T-helper 2 cell treated with Interferon-gamma antibody and Interleukin-4, amounts not matched to agents 5 μg/mL and 100 μg/mL, for 36 hours (primary cell): Measurements from ENCODE around the gene PCSK5.

Source experiments
- DNase-seq: peaks from one replicate; pipeline ENCODE4 v3.0.0; 2021; ENCODE audit warnings: low spot score
- H3K27ac Mint-ChIP-seq: one replicate; pipeline ENCODE4 v1.8.0; 2021; ENCODE audit warnings: mild to moderate bottlenecking, mixed read lengths
- H3K27me3 Mint-ChIP-seq: one replicate; pipeline ENCODE4 v1.8.0; 2021; ENCODE audit warnings: low read depth, mixed read lengths
- H3K36me3 Mint-ChIP-seq: one replicate; pipeline ENCODE4 v1.8.0; 2021; ENCODE audit warnings: low read depth, mixed read lengths
- H3K4me1 Mint-ChIP-seq: one replicate; pipeline ENCODE4 v1.8.0; 2021; ENCODE audit warnings: low read depth, mixed read lengths
- H3K4me3 Mint-ChIP-seq: one replicate; pipeline ENCODE4 v1.8.0; 2022; ENCODE audit warnings: mild to moderate bottlenecking, moderate library complexity, mixed read lengths
- H3K9me3 Mint-ChIP-seq: one replicate; pipeline ENCODE4 v1.8.0; 2021; ENCODE audit warnings: mixed read lengths

The PCSK5 gene

GRCh38 chr9:75918909-75919308, 28.4 kb downstream of the PCSK5 start:
- no peak for DNase-seq
- Mint-ChIP-seq H3K9me3 (no peaks in the 10 kb centered on the region), H3K4me1 (no peaks in the 10 kb centered on the region), H3K27ac (no peak overlapping the region), H3K27me3 (no peaks in the 10 kb centered on the region), H3K4me3 (no peak overlapping the region), H3K36me3 (no peaks in the 10 kb centered on the region)

GRCh38 chr9:75921391-75922127, 31.1 kb downstream of the PCSK5 start:
- no peak overlapping the region for H3K4me3 Mint-ChIP-seq
- H3K27me3 Mint-ChIP-seq: no peaks in the 10 kb centered on the region
- H3K4me1 Mint-ChIP-seq: no peaks in the 10 kb centered on the region
- no peaks in the 10 kb centered on the region for H3K36me3 Mint-ChIP-seq
- no peaks in the 10 kb centered on the region for H3K9me3 Mint-ChIP-seq
- DNase-seq: no peak
- no peak overlapping the region for H3K27ac Mint-ChIP-seq

GRCh38 chr9:75926385-75926784, 35.9 kb downstream of the PCSK5 start:
- H3K4me3 Mint-ChIP-seq: no peak overlapping the region
- H3K4me1 Mint-ChIP-seq: peaks cover 1% of the 10 kb centered on the region
- H3K27ac Mint-ChIP-seq: no peak overlapping the region
- H3K9me3 Mint-ChIP-seq: no peaks in the 10 kb centered on the region
- no peak for DNase-seq
- H3K36me3 Mint-ChIP-seq: no peaks in the 10 kb centered on the region
- H3K27me3 Mint-ChIP-seq: no peaks in the 10 kb centered on the region

DNA sequence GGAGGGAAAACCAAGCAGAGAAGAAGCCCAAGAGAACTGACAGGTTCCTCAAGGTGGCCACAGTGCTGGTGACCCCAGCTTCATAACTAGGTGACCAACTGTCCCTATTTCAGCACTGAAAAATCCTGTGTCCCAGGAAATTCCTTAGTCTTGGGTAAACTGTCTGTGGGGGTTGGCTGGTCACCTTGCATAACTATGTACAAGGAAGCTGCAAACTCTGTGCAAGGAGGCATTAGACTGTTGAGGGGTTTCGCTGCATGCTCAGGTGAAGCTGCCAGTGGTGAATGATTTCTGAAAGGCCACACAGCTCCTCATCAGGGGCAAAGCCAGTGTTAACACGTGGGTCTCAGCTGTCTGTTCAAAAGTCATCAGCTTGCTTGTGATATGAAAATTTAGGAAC, 36.9 kb downstream of the PCSK5 start:
- Mint-ChIP-seq H3K27ac (no peak overlapping the region), H3K9me3 (no peaks in the 10 kb centered on the region), H3K4me3 (no peak overlapping the region), H3K27me3 (no peaks in the 10 kb centered on the region), H3K4me1 (peaks cover 1% of the 10 kb centered on the region), H3K36me3 (no peaks in the 10 kb centered on the region)
- DNase-seq: no peak

- H3K9me3 Mint-ChIP-seq: no peaks in the 10 kb centered on the region
- DNase-seq: no peak
- no peak overlapping the region for H3K27ac Mint-ChIP-seq
- H3K4me3 Mint-ChIP-seq: no peak overlapping the region
- H3K27me3 Mint-ChIP-seq: no peaks in the 10 kb centered on the region
- peaks cover 1% of the 10 kb centered on the region for H3K4me1 Mint-ChIP-seq
- H3K36me3 Mint-ChIP-seq: no peaks in the 10 kb centered on the region
Observed at GRCh38 chr9:75930190-75930589, 39.7 kb downstream of the PCSK5 start.

GRCh38 chr9:75930730-75931321, 40.4 kb downstream of the PCSK5 start:
- DNase-seq: no peak
- Mint-ChIP-seq H3K4me1 (peaks cover 1% of the 10 kb centered on the region), H3K27ac (no peak overlapping the region), H3K36me3 (no peaks in the 10 kb centered on the region), H3K9me3 (no peaks in the 10 kb centered on the region), H3K27me3 (no peaks in the 10 kb centered on the region), H3K4me3 (no peak overlapping the region)

DNA sequence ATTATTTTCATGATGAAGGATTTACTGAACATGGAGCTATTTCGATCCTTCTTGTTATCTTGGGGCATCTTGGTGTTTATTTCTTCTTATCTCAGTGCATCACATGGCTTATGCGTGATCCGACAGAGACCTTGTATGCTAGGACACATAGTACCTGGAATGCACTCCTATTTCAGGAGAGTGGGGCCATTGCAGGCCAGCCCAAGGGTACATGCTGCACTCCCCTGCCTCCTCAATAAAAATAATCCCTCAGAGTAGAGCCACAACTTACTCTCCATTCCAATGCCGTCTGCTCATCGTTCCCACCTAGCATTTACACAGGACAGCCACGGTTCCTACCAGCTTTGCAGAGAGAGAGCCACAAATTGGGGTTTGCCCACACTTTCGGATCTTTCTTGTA, 43.5 kb downstream of the PCSK5 start:
- no peaks in the 10 kb centered on the region for H3K36me3 Mint-ChIP-seq
- no peak overlapping the region for H3K27ac Mint-ChIP-seq
- no peak overlapping the region for H3K4me3 Mint-ChIP-seq
- no peak for DNase-seq
- peaks cover 1% of the 10 kb centered on the region for H3K4me1 Mint-ChIP-seq
- no peaks in the 10 kb centered on the region for H3K27me3 Mint-ChIP-seq
- no peaks in the 10 kb centered on the region for H3K9me3 Mint-ChIP-seq

GRCh38 chr9:75935591-75935990, 45.1 kb downstream of the PCSK5 start:
- H3K4me1 Mint-ChIP-seq: peaks cover 1% of the 10 kb centered on the region
- H3K27ac Mint-ChIP-seq: no peak overlapping the region
- H3K36me3 Mint-ChIP-seq: no peaks in the 10 kb centered on the region
- no peaks in the 10 kb centered on the region for H3K27me3 Mint-ChIP-seq
- H3K9me3 Mint-ChIP-seq: no peaks in the 10 kb centered on the region
- H3K4me3 Mint-ChIP-seq: no peak overlapping the region
- no peak for DNase-seq

GRCh38 chr9:75937521-75938258, 47.2 kb downstream of the PCSK5 start:
- H3K36me3 Mint-ChIP-seq: no peaks in the 10 kb centered on the region
- no peak overlapping the region for H3K4me3 Mint-ChIP-seq
- no peaks in the 10 kb centered on the region for H3K9me3 Mint-ChIP-seq
- H3K27ac Mint-ChIP-seq: no peak overlapping the region
- DNase-seq: no peak
- no peaks in the 10 kb centered on the region for H3K27me3 Mint-ChIP-seq
- H3K4me1 Mint-ChIP-seq: no peaks in the 10 kb centered on the region

DNA sequence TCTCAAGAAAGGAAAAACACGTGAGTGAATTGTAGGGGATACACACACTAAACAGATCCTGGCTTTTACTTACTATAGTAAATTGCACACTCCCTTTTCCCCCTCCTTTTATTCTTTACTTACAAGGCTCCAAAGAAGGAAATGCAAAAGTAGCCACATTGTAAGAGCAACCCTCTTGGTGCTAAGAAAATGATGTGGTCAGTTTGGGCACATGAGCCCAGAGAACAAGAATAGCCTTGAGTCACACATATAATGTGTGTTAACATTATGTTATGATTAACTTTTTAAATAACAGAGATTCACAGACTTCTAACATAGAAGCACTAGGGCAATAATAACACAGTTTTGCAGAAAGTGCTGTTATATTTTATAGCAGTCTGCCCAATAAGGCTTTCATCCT, 48.5 kb downstream of the PCSK5 start:
- H3K9me3 Mint-ChIP-seq: no peaks in the 10 kb centered on the region
- no peaks in the 10 kb centered on the region for H3K36me3 Mint-ChIP-seq
- no peak for DNase-seq
- no peaks in the 10 kb centered on the region for H3K4me1 Mint-ChIP-seq
- H3K4me3 Mint-ChIP-seq: no peak overlapping the region
- H3K27ac Mint-ChIP-seq: no peak overlapping the region
- no peaks in the 10 kb centered on the region for H3K27me3 Mint-ChIP-seq

DNA sequence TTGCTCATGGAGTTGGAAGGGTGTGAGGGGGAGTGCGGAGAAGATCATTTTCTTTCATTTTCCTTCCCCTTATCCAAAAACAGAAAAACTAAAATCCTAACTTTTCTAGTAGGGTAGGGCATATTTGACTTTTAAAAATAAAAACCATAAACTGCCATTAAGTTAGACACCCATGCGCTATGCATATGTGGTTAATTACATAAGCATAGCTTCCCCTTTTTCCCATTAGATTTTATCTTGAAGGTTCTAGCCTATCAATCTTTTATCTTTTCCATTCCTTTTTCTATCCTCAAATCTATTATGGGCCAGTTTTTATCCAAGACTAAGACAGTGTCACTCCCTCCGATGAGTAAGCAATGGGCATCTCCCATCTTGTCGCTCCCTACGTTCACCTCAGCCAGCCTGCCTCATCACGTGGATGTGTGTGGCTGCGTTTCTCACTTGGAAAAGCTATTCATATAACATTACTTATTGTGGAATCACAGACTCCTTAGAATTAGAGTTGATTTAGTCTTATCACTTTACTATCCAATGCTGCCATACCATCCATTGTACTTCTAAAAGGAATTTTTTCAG, 49.2 kb downstream of the PCSK5 start:
- Mint-ChIP-seq H3K4me1 (no peaks in the 10 kb centered on the region), H3K27ac (no peak overlapping the region), H3K9me3 (no peaks in the 10 kb centered on the region), H3K27me3 (no peaks in the 10 kb centered on the region), H3K4me3 (no peak overlapping the region), H3K36me3 (no peaks in the 10 kb centered on the region)
- no peak for DNase-seq

GRCh38 chr9:75941066-75941465, 50.6 kb downstream of the PCSK5 start:
- Mint-ChIP-seq H3K27ac (no peak overlapping the region), H3K4me3 (no peak overlapping the region), H3K27me3 (no peaks in the 10 kb centered on the region), H3K4me1 (no peaks in the 10 kb centered on the region), H3K36me3 (no peaks in the 10 kb centered on the region), H3K9me3 (no peaks in the 10 kb centered on the region)
- no peak for DNase-seq

DNA sequence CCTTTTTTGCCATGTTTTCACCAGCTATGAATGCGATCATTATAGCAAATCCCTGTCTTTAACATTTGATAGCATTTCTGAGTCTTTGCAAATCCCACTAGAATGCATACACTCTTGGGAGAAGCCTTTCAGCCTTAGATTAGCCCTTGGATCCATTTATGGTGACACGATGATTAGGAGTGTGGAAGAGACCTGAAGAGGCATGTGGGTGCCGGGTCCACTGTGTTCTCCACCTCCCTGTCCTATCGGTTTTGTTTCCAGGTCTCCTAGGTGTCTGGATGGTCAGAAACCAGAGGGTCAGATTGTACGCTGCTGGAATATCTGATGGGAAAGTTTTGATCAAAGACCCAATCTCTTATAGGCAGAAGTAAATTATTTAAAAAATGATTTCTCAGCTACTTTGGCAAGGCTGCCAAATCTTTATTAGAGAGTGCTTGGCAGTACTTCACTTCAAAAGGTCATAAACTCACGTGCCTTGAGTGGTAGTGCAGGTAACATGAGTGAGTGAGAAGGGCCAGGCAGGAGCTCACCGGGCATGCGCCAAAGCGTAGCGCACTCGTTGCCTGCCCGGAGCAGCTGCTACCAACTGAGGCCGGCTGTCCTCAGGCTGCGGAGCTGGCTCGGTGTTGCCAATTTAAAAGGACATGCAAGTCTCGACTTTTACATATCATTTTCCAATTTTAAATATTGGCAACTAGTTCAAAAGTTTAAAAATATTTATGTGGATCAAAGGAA, 51.3 kb downstream of the PCSK5 start:
- no peaks in the 10 kb centered on the region for H3K27me3 Mint-ChIP-seq
- no peaks in the 10 kb centered on the region for H3K4me1 Mint-ChIP-seq
- no peak overlapping the region for H3K4me3 Mint-ChIP-seq
- no peaks in the 10 kb centered on the region for H3K36me3 Mint-ChIP-seq
- H3K9me3 Mint-ChIP-seq: no peaks in the 10 kb centered on the region
- H3K27ac Mint-ChIP-seq: no peak overlapping the region
- DNase-seq: no peak

- no peaks in the 10 kb centered on the region for H3K9me3 Mint-ChIP-seq
- no peaks in the 10 kb centered on the region for H3K36me3 Mint-ChIP-seq
- no peak overlapping the region for H3K4me3 Mint-ChIP-seq
- H3K27me3 Mint-ChIP-seq: no peaks in the 10 kb centered on the region
- H3K4me1 Mint-ChIP-seq: no peaks in the 10 kb centered on the region
- no peak overlapping the region for H3K27ac Mint-ChIP-seq
- DNase-seq: no peak
Observed at GRCh38 chr9:75946766-75947165, 56.3 kb downstream of the PCSK5 start.
